Measurements from ENCODE around the gene BLOC1S5. TPM values are rescaled to one million over a fixed set of nuclear protein-coding genes. Genes with fewer than 3 reads are reported as not detected.

BLOC1S5 gene
- total RNA-seq: 13.0 and 19.8 TPM in 2 replicates

DNA sequence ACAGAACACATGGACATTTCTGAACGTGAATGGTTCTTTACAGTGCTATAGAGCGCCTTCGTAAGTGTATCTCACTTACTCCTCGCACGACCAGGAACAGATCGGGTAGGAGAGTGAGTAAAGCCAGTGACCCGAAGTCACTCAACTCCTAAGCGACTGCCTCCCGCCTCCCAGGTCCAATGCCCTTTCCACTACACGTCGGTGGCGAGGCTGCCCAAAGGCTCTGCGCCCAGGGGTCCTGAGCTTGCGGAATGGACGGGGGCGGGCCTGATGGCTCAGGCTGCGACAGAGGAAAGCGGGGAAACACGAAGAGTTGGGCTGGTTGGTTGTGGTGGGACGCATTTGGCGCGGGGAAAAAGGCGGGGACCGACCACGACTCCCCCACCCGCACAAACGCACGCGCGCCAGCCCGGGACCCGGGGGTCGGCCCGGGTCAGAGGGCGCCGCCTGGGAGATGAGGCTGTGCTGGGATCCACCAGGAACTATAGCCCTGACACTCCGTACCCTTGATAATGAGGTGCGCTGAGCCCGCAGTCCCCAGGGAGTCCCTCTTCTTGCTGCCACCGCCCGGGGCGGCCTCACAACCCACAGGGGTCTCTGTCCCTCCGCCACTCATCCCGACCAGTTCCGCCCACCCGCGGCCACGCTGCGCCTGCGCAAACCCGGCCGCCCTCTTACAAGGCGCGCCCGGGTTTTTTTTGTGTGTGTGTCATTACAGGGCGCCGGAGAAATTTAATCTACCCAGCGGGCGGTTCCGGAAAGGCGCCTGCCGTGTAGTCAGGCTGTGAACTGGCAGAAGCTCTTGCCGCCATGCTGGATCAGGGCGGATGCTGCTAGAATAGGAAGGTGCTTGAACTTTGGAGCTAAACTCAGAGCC lies at the start of gene BLOC1S5:
BLOC1S5 (minus strand) TSS at position 629 of the 877 bp plus-strand sequence; CDS start at position 616, 13 bp downstream.

GRCh38 chr6:8102122-8102958 lies 38.2 kb upstream of the BLOC1S5 start, which contains the start of gene EEF1E1:
TSS of gene EEF1E1 (minus strand) at chr6:8102548. CDS start at chr6:8102521, 27 bp downstream.

Other genes starting within 250 kb of the BLOC1S5 start
- gene TXNDC5, start 153.6 kb downstream of the BLOC1S5 start, total RNA-seq: 839 and 3,238 TPM in 2 replicates
- gene EEF1E1, start 38.2 kb upstream of the BLOC1S5 start, total RNA-seq: 27.5 and 33.8 TPM in 2 replicates

Data from bladder microvascular endothelial cell (primary cell).